ENCODE data around the gene SMOC1. TPM values are rescaled to one million over a fixed set of nuclear protein-coding genes. Genes with fewer than 3 reads are reported as not detected.

Gene SMOC1
- total and polyA plus RNA-seq, 2 of the 8 experiments (the other 6 are each of a cell fraction or from before 2014, with no cell fraction given): 1.6 to 2.4 TPM

DNA sequence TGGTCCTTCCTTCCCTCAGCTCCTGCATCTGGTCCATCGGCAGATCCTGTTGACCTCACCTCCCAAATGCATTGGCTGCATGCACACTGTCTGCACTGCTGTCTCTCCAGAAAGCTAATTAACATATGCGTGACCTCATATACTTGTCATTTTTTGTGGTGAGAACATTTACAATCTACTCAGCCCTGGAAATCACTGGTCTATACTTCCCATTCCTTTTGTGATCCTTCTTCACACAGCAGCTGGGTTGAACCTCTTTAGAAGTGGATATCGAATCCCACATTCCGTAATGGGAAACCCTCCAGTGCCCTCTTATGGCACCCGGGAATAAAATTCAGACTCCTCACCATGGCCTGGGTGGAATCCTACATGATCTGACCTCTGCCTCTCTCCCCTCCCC lies 45.0 kb downstream of the SMOC1 start:
- ChIA-PET CTCF (ENCODE audit: partially characterized antibody) (interaction anchor here (0.8 to 2.4 kb wide), 6 partner anchors 11 to 106 kb away, joined by 3 to 12 read pairs (median 6); partner anchors contain the start of gene SMOC1), POLR2A (ENCODE audit: partially characterized antibody) (no interaction called here)
- WGBS, 2 experiments (ENCODE audit: extremely low coverage in 1 of 2, insufficient coverage in 1 of 2, insufficient read length in 1 of 2, insufficient replicate concordance in 2 of 2, low coverage in 1 of 2, low lambda C conversion rate in 2 of 2, missing lambda C conversion rate in 1 of 2): 81% methylated on average over 5 of the region's 5 CpGs; no CpG with 5 or more reads in 1 of the 2 experiments
- Histone ChIP-seq H3K27ac (ENCODE audit: low read depth, low read length) (no peak overlapping the region), H4K5ac (ENCODE audit: insufficient read length, low read depth, low read length) (no peak overlapping the region), H3K36me3 (ENCODE audit: control insufficient read depth in 2 of 4, insufficient read depth in 4 of 4, low read length in 3 of 4) (no peaks in the 10 kb centered on the region), H3K56ac (replicated peaks; ENCODE audit: insufficient read length, low read depth, low read length) (no peak overlapping the region), H3K23me2 (ENCODE audit: low read depth, low read length) (no peaks in the 10 kb centered on the region; the same call in 1 of the 2 replicates), H4K91ac (replicated peaks; ENCODE audit: insufficient read length, low read length) (no peak overlapping the region), H3K79me2 (ENCODE audit: control insufficient read depth in 1 of 2, insufficient read depth in 2 of 2, low read length in 2 of 2) (no peaks in the 10 kb centered on the region), H3K4me3 (ENCODE audit: extremely low read depth in 1 of 4, insufficient read depth in 2 of 4, low read depth in 3 of 4, low read length in 4 of 4) (no peak overlapping the region), H3K4ac (replicated peaks; ENCODE audit: insufficient read length, low read depth, low read length) (no peak overlapping the region), H2AFZ (ENCODE audit: low read length) (no peak overlapping the region), H2BK120ac (replicated peaks; ENCODE audit: low read depth, low read length) (no peak overlapping the region), H3K79me1 (ENCODE audit: low read depth, low read length) (no peaks in the 10 kb centered on the region), H4K20me1 (replicated peaks in 1 of 2; ENCODE audit: control insufficient read depth in 1 of 2, insufficient read depth in 2 of 2, low read length in 2 of 2) (no peaks in the 10 kb centered on the region), H3K9me3 (ENCODE audit: insufficient read depth in 2 of 2, low read depth in 1 of 2, low read length in 1 of 2) (no peaks in the 10 kb centered on the region), H2BK20ac (ENCODE audit: low read length) (no peak overlapping the region), H3K4me2 (ENCODE audit: insufficient read depth in 1 of 2, low read depth in 2 of 2, low read length in 2 of 2) (no peak overlapping the region), H3K4me1 (replicated peaks in 1 of 4; ENCODE audit: control insufficient read depth in 3 of 4, insufficient read depth in 4 of 4, low read length in 3 of 4) (no peaks in the 10 kb centered on the region), H2BK12ac (ENCODE audit: low read depth, low read length) (no peak overlapping the region), H3K23ac (ENCODE audit: insufficient read length) (no peak overlapping the region), H2BK15ac (ENCODE audit: low read length) (no peak overlapping the region), H3K14ac (ENCODE audit: insufficient read length) (no peak overlapping the region), H3K27me3 (replicated peaks in 1 of 4; ENCODE audit: control insufficient read depth in 3 of 4, extremely low read depth in 1 of 4, insufficient read depth in 3 of 4, low read length in 3 of 4) (0 out of 7 replicates have a peak, but pooled peaks cover 0 to 3% (median 0%) of the 10 kb centered on the region in 4 experiments), H3K18ac (ENCODE audit: extremely low read depth, low read length) (no peak overlapping the region), H3K9ac (replicated peaks in 1 of 4; ENCODE audit: extremely low read depth in 1 of 4, low read depth in 3 of 4, low read length in 3 of 4) (no peak overlapping the region), H4K8ac (ENCODE audit: extremely low read depth, insufficient read depth, low read length) (no peak overlapping the region), H2AK5ac (ENCODE audit: low read depth, low read length) (no peak overlapping the region), H2BK5ac (ENCODE audit: low read depth, low read length) (no peak overlapping the region)
- DNase-seq (ENCODE audit: low read depth in 1 of 2, low spot score in 2 of 2): no peak
- FAIRE-seq: no peak
- TF ChIP-seq CTBP2 (IDR thresholded peaks at IDR 0.05; ENCODE audit: borderline replicate concordance, insufficient read depth, insufficient read length, low read length) (no peak), SUZ12 (IDR thresholded peaks at IDR 0.05; ENCODE audit: low read length) (no peak), SP1 (IDR thresholded peaks at IDR 0.05; ENCODE audit: low read depth, low read length) (no peak), RAD21 (IDR thresholded peaks at IDR 0.05 in 1 of 2, conservative IDR thresholded peaks at IDR 0.05 in 1 of 2; ENCODE audit: low read depth in 2 of 2, low read length in 2 of 2) (peak; percentile 2 to 29; a peak in 1 of 4 replicates), POU5F1 (IDR thresholded peaks at IDR 0.05; ENCODE audit: low read depth, low read length) (no peak), TAF7 (optimal IDR thresholded peaks at IDR 0.05; ENCODE audit: borderline replicate concordance, low read depth, low read length) (no peak)

Data from H1 (cell line).